Measurements from ENCODE around the gene EPB41. TPM values are rescaled to one million over a fixed set of nuclear protein-coding genes. Genes with fewer than 3 reads are reported as not detected.

The EPB41 gene
- polyA plus RNA-seq, 2 of the 4 experiments (the other 2 are of a cell fraction) = 4.9 to 12.8 TPM

DNA sequence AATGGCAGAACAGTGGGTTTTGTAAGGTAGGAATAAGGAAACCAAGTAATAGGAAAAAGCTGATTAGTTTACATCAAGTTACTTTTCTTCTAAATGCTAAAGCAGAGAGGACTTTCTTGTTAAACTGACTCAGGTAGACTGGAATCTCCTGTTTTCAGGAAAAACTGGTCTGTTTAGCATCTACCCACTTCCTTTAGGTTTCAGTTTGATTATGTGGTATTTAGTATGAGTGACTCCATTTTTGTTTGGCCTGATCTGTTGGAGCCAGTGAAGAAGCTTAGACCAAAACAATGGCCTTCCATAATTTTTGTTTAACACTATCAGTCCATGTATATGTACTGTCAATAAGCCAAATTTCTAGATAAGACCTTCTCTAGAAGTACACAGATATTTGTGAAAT, 88.4 kb downstream of the EPB41 start:
- H3K4me3 ChIP-seq = no peak overlapping the region
- no peak overlapping the region for H3K27ac ChIP-seq
- ChIA-PET POLR2A (no interaction called here), CTCF (interaction anchor here (1.3 to 1.7 kb wide), 2 partner anchors 121 to 126 kb away, joined by 3 to 4 read pairs; no protein-coding TSS in a partner anchor)
- no peaks in the 10 kb centered on the region for H3K4me1 ChIP-seq
- ATAC-seq (no peak), DNase-seq (ENCODE audit: low read depth in 1 of 2, low spot score in 1 of 2) (no peak), FAIRE-seq (no peak)
- no peak for TF ChIP-seq SREBF2 (IDR thresholded peaks at IDR 0.05)
- no peak for TF ChIP-seq JUN (IDR thresholded peaks at IDR 0.05)
- TF ChIP-seq HDAC2 (IDR thresholded peaks at IDR 0.05) = no peak
- TF ChIP-seq HOXB13 (CRISPR knock-in tag; IDR thresholded peaks at IDR 0.05; ENCODE audit: low read depth) = no peak
- no peak for TF ChIP-seq ZNF302 (CRISPR knock-in tag; IDR thresholded peaks at IDR 0.05)
- no peak for TF ChIP-seq CBX8 (IDR thresholded peaks at IDR 0.05)
- TF ChIP-seq MYC (IDR thresholded peaks at IDR 0.05; ENCODE audit: borderline replicate concordance, low read length) = no peak
- no peak for TF ChIP-seq RFX5 (IDR thresholded peaks at IDR 0.05)
- TF ChIP-seq, protein P1, sequence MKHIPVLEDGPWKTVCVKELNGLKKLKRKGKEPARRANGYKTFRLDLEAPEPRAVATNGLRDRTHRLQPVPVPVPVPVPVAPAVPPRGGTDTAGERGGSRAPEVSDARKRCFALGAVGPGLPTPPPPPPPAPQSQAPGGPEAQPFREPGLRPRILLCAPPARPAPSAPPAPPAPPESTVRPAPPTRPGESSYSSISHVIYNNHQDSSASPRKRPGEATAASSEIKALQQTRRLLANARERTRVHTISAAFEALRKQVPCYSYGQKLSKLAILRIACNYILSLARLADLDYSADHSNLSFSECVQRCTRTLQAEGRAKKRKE (CRISPR knock-in tag; IDR thresholded peaks at IDR 0.05; ENCODE audit: low read depth) = no peak
- TF ChIP-seq NR3C1 (IDR thresholded peaks at IDR 0.05) = no peak
- TF ChIP-seq FOSL2 (IDR thresholded peaks at IDR 0.05) = no peak
- no peak for TF ChIP-seq FOSL2 (CRISPR knock-in tag; IDR thresholded peaks at IDR 0.05)
- no peak for TF ChIP-seq ZC3H11A (IDR thresholded peaks at IDR 0.05)
- no peak for TF ChIP-seq RCOR1 (IDR thresholded peaks at IDR 0.05; ENCODE audit: low read depth, low read length)
- TF ChIP-seq SMC3 (IDR thresholded peaks at IDR 0.05) = no peak
- H3K9me3 ChIP-seq = no peaks in the 10 kb centered on the region
- H3K4me2 ChIP-seq = no peak overlapping the region

DNA sequence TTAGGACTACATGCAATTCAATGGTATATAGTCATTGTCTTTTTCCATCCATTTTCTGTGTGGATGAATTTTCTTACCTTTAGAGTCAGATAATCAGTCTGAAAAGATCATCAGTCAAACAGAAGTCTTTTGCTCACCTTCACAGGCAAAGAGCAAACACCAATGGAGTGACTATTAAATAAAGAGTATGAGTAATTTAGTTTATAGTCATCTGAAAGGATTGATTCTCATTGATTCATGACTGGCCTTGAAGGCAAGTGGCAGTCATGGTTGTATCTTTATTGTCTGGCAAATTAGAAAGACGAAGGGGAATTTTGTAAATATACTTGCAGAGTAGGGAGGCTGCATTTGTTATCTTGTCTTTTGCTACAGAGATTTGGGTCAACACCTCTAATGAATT, 89.9 kb downstream of the EPB41 start:
- 91% methylated on average over 1 of the region's 1 CpG for WGBS (ENCODE audit: missing lambda C conversion rate)
- no peak for DNase-seq (ENCODE audit: low read depth in 1 of 2, low spot score in 1 of 2)
- Histone ChIP-seq H3K4me1 (no peaks in the 10 kb centered on the region), H3K4me3 (no peak overlapping the region), H3K4me2 (no peak overlapping the region), H3K27ac (no peak overlapping the region), H3K9me3 (no peaks in the 10 kb centered on the region)
- CTCF ChIA-PET = interaction anchor here (1.3 to 1.6 kb wide), 2 partner anchors 122 to 127 kb away, joined by 3 to 7 read pairs; no protein-coding TSS in a partner anchor
- no peak for FAIRE-seq
- ATAC-seq = no peak
- POLR2A ChIA-PET = no interaction called here
- TF ChIP-seq HOXA7 (CRISPR knock-in tag; IDR thresholded peaks at IDR 0.05) = no peak

DNA sequence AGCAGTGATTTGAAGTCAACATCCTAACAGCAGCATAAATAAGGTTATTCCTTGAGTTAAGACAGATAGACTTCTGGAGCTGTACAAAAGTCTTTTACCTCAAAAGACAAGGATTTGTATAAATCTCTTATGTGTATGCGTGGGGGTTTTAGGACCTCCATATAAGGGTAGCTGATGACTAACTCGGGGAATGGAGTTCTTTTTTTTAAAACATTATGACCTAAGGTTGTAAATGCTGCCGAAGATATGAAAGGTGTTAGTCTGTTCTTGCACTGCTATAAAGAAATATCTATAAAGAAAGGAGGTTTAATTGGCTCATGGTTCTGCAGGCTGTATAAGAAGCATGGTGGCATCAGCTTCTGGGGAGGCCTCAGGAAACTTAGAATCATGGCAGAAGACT, 90.4 kb downstream of the EPB41 start:
- FAIRE-seq (no peak), ATAC-seq (no peak), DNase-seq (ENCODE audit: low read depth in 1 of 2, low spot score in 1 of 2) (no peak)
- TF ChIP-seq POLR2A (IDR thresholded peaks at IDR 0.05; ENCODE audit: low read length) (no peak), FOSB (CRISPR knock-in tag; IDR thresholded peaks at IDR 0.05) (no peak), TP53 (CRISPR knock-in tag; IDR thresholded peaks at IDR 0.05) (no peak), GATA3 (IDR thresholded peaks at IDR 0.05; ENCODE audit: borderline replicate concordance) (no peak), RNF2 (IDR thresholded peaks at IDR 0.05; ENCODE audit: borderline replicate concordance, low read depth) (no peak), HOXB13 (CRISPR knock-in tag; IDR thresholded peaks at IDR 0.05; ENCODE audit: low read depth) (no peak), MAFK (IDR thresholded peaks at IDR 0.05; ENCODE audit: partially characterized antibody) (no peak)
- TF ChIP-seq, protein P2, sequence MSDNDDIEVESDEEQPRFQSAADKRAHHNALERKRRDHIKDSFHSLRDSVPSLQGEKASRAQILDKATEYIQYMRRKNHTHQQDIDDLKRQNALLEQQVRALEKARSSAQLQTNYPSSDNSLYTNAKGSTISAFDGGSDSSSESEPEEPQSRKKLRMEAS (IDR thresholded peaks at IDR 0.05) = no peak
- Histone ChIP-seq H3K9me3 (no peaks in the 10 kb centered on the region), H3K4me3 (no peak overlapping the region), H3K4me2 (no peak overlapping the region), H3K27ac (no peak overlapping the region), H3K4me1 (no peaks in the 10 kb centered on the region)
- 83% methylated on average over 3 of the region's 3 CpGs for WGBS (ENCODE audit: missing lambda C conversion rate)
- ChIA-PET POLR2A (no interaction called here), CTCF (interaction anchor here (1.2 to 1.6 kb wide), 2 partner anchors 123 to 128 kb away, joined by 7 to 8 read pairs; no protein-coding TSS in a partner anchor)

DNA sequence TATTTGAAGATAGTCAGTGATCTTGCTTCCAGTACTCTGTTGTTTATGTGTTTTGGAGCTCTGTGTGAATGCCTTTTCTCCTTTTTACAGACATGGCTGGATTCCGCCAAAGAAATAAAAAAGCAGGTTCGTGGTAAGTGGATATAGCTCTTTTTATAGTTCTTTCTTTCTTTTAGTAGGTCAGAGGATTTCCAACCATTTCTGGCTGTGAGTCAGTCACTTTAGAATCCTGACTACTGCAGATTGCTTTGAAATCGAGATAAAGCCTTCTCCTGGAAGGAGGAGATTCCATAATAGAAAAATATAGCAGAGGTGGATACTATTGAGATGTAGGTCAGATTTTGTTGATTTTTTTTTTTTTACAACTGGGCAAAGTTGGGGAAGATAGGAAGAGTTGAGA, 97.4 kb downstream of the EPB41 start:
- no peaks in the 10 kb centered on the region for H3K4me1 ChIP-seq
- no peak overlapping the region for H3K4me3 ChIP-seq
- H3K4me2 ChIP-seq = no peak overlapping the region
- ChIA-PET CTCF (interaction anchor here (0.5 to 0.6 kb wide), 2 partner anchors 11 to 145 kb away, joined by 3 read pairs; no protein-coding TSS in a partner anchor), POLR2A (no interaction called here)
- TF ChIP-seq RARB (CRISPR knock-in tag; IDR thresholded peaks at IDR 0.05) = no peak
- no peak for TF ChIP-seq MAZ (IDR thresholded peaks at IDR 0.05; ENCODE audit: borderline replicate concordance, low read depth, low read length)
- TF ChIP-seq ZNF302 (CRISPR knock-in tag; IDR thresholded peaks at IDR 0.05) = no peak
- no peak for TF ChIP-seq GATA3 (IDR thresholded peaks at IDR 0.05; ENCODE audit: borderline replicate concordance)
- no peak for TF ChIP-seq ZFP36 (IDR thresholded peaks at IDR 0.05; ENCODE audit: borderline replicate concordance, partially characterized antibody)
- TF ChIP-seq EHMT2 (IDR thresholded peaks at IDR 0.05; ENCODE audit: low read depth) = no peak
- no peak for TF ChIP-seq KDM5A (IDR thresholded peaks at IDR 0.05)
- TF ChIP-seq, protein P3, sequence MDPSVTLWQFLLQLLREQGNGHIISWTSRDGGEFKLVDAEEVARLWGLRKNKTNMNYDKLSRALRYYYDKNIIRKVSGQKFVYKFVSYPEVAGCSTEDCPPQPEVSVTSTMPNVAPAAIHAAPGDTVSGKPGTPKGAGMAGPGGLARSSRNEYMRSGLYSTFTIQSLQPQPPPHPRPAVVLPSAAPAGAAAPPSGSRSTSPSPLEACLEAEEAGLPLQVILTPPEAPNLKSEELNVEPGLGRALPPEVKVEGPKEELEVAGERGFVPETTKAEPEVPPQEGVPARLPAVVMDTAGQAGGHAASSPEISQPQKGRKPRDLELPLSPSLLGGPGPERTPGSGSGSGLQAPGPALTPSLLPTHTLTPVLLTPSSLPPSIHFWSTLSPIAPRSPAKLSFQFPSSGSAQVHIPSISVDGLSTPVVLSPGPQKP (IDR thresholded peaks at IDR 0.05; ENCODE audit: low read depth, low read length) = no peak
- TF ChIP-seq CBX2 (IDR thresholded peaks at IDR 0.05; ENCODE audit: borderline replicate concordance, low read depth) = no peak
- TF ChIP-seq EP300 (IDR thresholded peaks at IDR 0.05) = no peak
- TF ChIP-seq CBX8 (IDR thresholded peaks at IDR 0.05) = no peak
- TF ChIP-seq HOXB13 (CRISPR knock-in tag; IDR thresholded peaks at IDR 0.05; ENCODE audit: low read depth) = no peak
- no peak for TF ChIP-seq NPAS2 (CRISPR knock-in tag; IDR thresholded peaks at IDR 0.05; ENCODE audit: borderline replicate concordance)
- TF ChIP-seq, protein P4, sequence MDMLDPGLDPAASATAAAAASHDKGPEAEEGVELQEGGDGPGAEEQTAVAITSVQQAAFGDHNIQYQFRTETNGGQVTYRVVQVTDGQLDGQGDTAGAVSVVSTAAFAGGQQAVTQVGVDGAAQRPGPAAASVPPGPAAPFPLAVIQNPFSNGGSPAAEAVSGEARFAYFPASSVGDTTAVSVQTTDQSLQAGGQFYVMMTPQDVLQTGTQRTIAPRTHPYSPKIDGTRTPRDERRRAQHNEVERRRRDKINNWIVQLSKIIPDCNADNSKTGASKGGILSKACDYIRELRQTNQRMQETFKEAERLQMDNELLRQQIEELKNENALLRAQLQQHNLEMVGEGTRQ (IDR thresholded peaks at IDR 0.05) = no peak
- WGBS (ENCODE audit: missing lambda C conversion rate) = 75% methylated on average over 3 of the region's 3 CpGs
- ATAC-seq = no peak
- no peaks in the 10 kb centered on the region for H3K9me3 ChIP-seq
- H3K27ac ChIP-seq = no peak overlapping the region
- FAIRE-seq = no peak
- DNase-seq (ENCODE audit: low read depth in 1 of 2, low spot score in 1 of 2) = no peak

Measured in A549 (cell line).